ENCODE results near the gene SETD7.
A peak's percentile ranks its signal among the peaks of the same experiment; 100 is the strongest.

Gene SETD7

GRCh38 chr4:139556071-139556723 lies at the start of gene SETD7:
Gene SETD7 (minus strand): TSS chr4:139556219. CDS start chr4:139556137, 82 bp downstream.
- H3K4me3 Mint-ChIP-seq, result peak within 1 kb of the TSS; percentile 99
- H3K4me1 Mint-ChIP-seq, result peaks cover 69% of the 10 kb centered on the region
- DNase-seq (ENCODE audit: low spot score in 2 of 2) (peak; percentile 32 to 82), ATAC-seq (peak; percentile 57)
- H3K36me3 Mint-ChIP-seq, result peaks cover 23% of the 10 kb centered on the region
- H3K27ac Mint-ChIP-seq, result peak within 1 kb of the TSS; percentile 98
- H3K9me3 Mint-ChIP-seq, result no peaks in the 10 kb centered on the region

GRCh38 chr4:139605516-139605915 lies 49.5 kb upstream of the SETD7 start:
- Mint-ChIP-seq H3K9me3 (peaks cover 4% of the 10 kb centered on the region), H3K27ac (no peak overlapping the region), H3K4me3 (peak overlapping the region; percentile 58), H3K36me3 (no peaks in the 10 kb centered on the region), H3K4me1 (peaks cover 14% of the 10 kb centered on the region)
- DNase-seq (ENCODE audit: low spot score in 2 of 2) (no peak), ATAC-seq (peak; percentile 19)

GRCh38 chr4:139603576-139604410 lies 47.8 kb upstream of the SETD7 start:
- Mint-ChIP-seq H3K4me1 (peaks cover 14% of the 10 kb centered on the region), H3K4me3 (no peak overlapping the region), H3K36me3 (no peaks in the 10 kb centered on the region), H3K9me3 (peaks cover 4% of the 10 kb centered on the region), H3K27ac (no peak overlapping the region)
- DNase-seq (ENCODE audit: low spot score in 2 of 2), result no peak
- ATAC-seq, result no peak

GRCh38 chr4:139602776-139603360 lies 46.8 kb upstream of the SETD7 start:
- H3K4me1 Mint-ChIP-seq, result peaks cover 14% of the 10 kb centered on the region

GRCh38 chr4:139600662-139601061 lies 44.6 kb upstream of the SETD7 start:
- Mint-ChIP-seq H3K9me3 (peaks cover under 1% of the 10 kb centered on the region), H3K27ac (no peak overlapping the region), H3K36me3 (no peaks in the 10 kb centered on the region), H3K4me3 (no peak overlapping the region), H3K4me1 (peaks cover under 1% of the 10 kb centered on the region)
- no peak for DNase-seq (ENCODE audit: low spot score in 2 of 2)
- no peak for ATAC-seq

More at GRCh38 chr4:139602776-139603360, 46.8 kb upstream of the SETD7 start:
- no peak for DNase-seq (ENCODE audit: low spot score in 2 of 2)
- H3K4me3 Mint-ChIP-seq, result no peak overlapping the region
- no peak overlapping the region for H3K27ac Mint-ChIP-seq
- H3K9me3 Mint-ChIP-seq, result peaks cover 4% of the 10 kb centered on the region
- ATAC-seq, result no peak
- H3K36me3 Mint-ChIP-seq, result no peaks in the 10 kb centered on the region

GRCh38 chr4:139599594-139600374 lies 43.8 kb upstream of the SETD7 start:
- no peaks in the 10 kb centered on the region for H3K4me1 Mint-ChIP-seq
- no peak for DNase-seq (ENCODE audit: low spot score in 2 of 2)
- H3K9me3 Mint-ChIP-seq, result no peaks in the 10 kb centered on the region
- H3K4me3 Mint-ChIP-seq, result no peak overlapping the region
- no peaks in the 10 kb centered on the region for H3K36me3 Mint-ChIP-seq
- ATAC-seq, result no peak
- H3K27ac Mint-ChIP-seq, result no peak overlapping the region

GRCh38 chr4:139599076-139599475 lies 43.1 kb upstream of the SETD7 start:
- Mint-ChIP-seq H3K27ac (peak overlapping the region; percentile 23), H3K4me3 (no peak overlapping the region), H3K4me1 (no peaks in the 10 kb centered on the region), H3K36me3 (no peaks in the 10 kb centered on the region), H3K9me3 (no peaks in the 10 kb centered on the region)
- ATAC-seq, result peak; percentile 19
- no peak for DNase-seq (ENCODE audit: low spot score in 2 of 2)

- ATAC-seq, result no peak
- H3K4me3 Mint-ChIP-seq, result no peak overlapping the region
- H3K4me1 Mint-ChIP-seq, result no peaks in the 10 kb centered on the region
- H3K9me3 Mint-ChIP-seq, result no peaks in the 10 kb centered on the region
- H3K36me3 Mint-ChIP-seq, result no peaks in the 10 kb centered on the region
- no peak overlapping the region for H3K27ac Mint-ChIP-seq
- no peak for DNase-seq (ENCODE audit: low spot score in 2 of 2)
Observed at GRCh38 chr4:139596684-139597279, 40.8 kb upstream of the SETD7 start.

GRCh38 chr4:139596034-139596683 lies 40.1 kb upstream of the SETD7 start:
- H3K4me1 Mint-ChIP-seq, result no peaks in the 10 kb centered on the region
- ATAC-seq, result no peak

GRCh38 chr4:139594591-139595185 lies 38.7 kb upstream of the SETD7 start:
- ATAC-seq (no peak), DNase-seq (ENCODE audit: low spot score in 2 of 2) (no peak)
- Mint-ChIP-seq H3K27ac (no peak overlapping the region), H3K9me3 (no peaks in the 10 kb centered on the region), H3K4me3 (no peak overlapping the region), H3K36me3 (no peaks in the 10 kb centered on the region), H3K4me1 (no peaks in the 10 kb centered on the region)

More at GRCh38 chr4:139596034-139596683, 40.1 kb upstream of the SETD7 start:
- DNase-seq (ENCODE audit: low spot score in 2 of 2), result no peak
- H3K27ac Mint-ChIP-seq, result no peak overlapping the region
- no peaks in the 10 kb centered on the region for H3K9me3 Mint-ChIP-seq
- no peaks in the 10 kb centered on the region for H3K36me3 Mint-ChIP-seq
- H3K4me3 Mint-ChIP-seq, result no peak overlapping the region

- ATAC-seq, result no peak
- Mint-ChIP-seq H3K4me1 (no peaks in the 10 kb centered on the region), H3K9me3 (peaks cover 5% of the 10 kb centered on the region), H3K4me3 (no peak overlapping the region), H3K36me3 (no peaks in the 10 kb centered on the region), H3K27ac (no peak overlapping the region)
- DNase-seq (ENCODE audit: low spot score in 2 of 2), result no peak
Observed at GRCh38 chr4:139593091-139593564, 37.1 kb upstream of the SETD7 start.

- no peaks in the 10 kb centered on the region for H3K36me3 Mint-ChIP-seq
- no peaks in the 10 kb centered on the region for H3K4me1 Mint-ChIP-seq
- DNase-seq (ENCODE audit: low spot score in 2 of 2) (no peak), ATAC-seq (no peak)
- H3K9me3 Mint-ChIP-seq, result peaks cover 5% of the 10 kb centered on the region
- no peak overlapping the region for H3K4me3 Mint-ChIP-seq
- H3K27ac Mint-ChIP-seq, result no peak overlapping the region
Observed at GRCh38 chr4:139589336-139590018, 33.5 kb upstream of the SETD7 start.

GRCh38 chr4:139587446-139587845 lies 31.4 kb upstream of the SETD7 start:
- no peak for ATAC-seq
- no peak for DNase-seq (ENCODE audit: low spot score in 2 of 2)
- Mint-ChIP-seq H3K4me1 (no peaks in the 10 kb centered on the region), H3K4me3 (no peak overlapping the region), H3K36me3 (no peaks in the 10 kb centered on the region), H3K9me3 (peaks cover 5% of the 10 kb centered on the region), H3K27ac (no peak overlapping the region)
